ENCODE data around the gene PEX26.
"Not testable (repeated sequence)": the region's sequence is repeated elsewhere in the genome, so short reads cannot be mapped to it uniquely, and the experiment has no call there.

PEX26 gene

GRCh38 chr22:18048041-18048440 lies 29.7 kb upstream of the PEX26 start:
- H3K4me3 ChIP-seq (ENCODE audit: low read length) = no peak overlapping the region
- no peak for DNase-seq (ENCODE audit: low read depth)
- TF ChIP-seq CTCF (IDR thresholded peaks at IDR 0.05; ENCODE audit: insufficient read depth, low read depth, low read length, missing control alignments) = no peak

- no peak for TF ChIP-seq CTCF (IDR thresholded peaks at IDR 0.05; ENCODE audit: insufficient read depth, low read depth, low read length, missing control alignments)
- H3K4me3 ChIP-seq (ENCODE audit: low read length) = no peak overlapping the region
- no peak for DNase-seq (ENCODE audit: low read depth)
Observed at GRCh38 chr22:18048441-18048898, 29.3 kb upstream of the PEX26 start.

- TF ChIP-seq CTCF (IDR thresholded peaks at IDR 0.05; ENCODE audit: insufficient read depth, low read depth, low read length, missing control alignments) = no peak
- DNase-seq (ENCODE audit: low read depth) = peak; percentile 74
- H3K4me3 ChIP-seq (ENCODE audit: low read length) = no peak overlapping the region
Observed at GRCh38 chr22:18050065-18050464, 27.7 kb upstream of the PEX26 start.

GRCh38 chr22:18051113-18051512 lies 26.7 kb upstream of the PEX26 start:
- not testable (repeated sequence) for H3K4me3 ChIP-seq (ENCODE audit: low read length)
- peak; percentile 44 for DNase-seq (ENCODE audit: low read depth)

- DNase-seq (ENCODE audit: low read depth); H3K4me3 ChIP-seq (ENCODE audit: low read length): not testable (repeated sequence)
Observed at GRCh38 chr22:18053216-18053946, 24.4 kb upstream of the PEX26 start.

- no peak overlapping the region for H3K4me3 ChIP-seq (ENCODE audit: low read length)
- no peak for DNase-seq (ENCODE audit: low read depth)
- no peak for TF ChIP-seq CTCF (IDR thresholded peaks at IDR 0.05; ENCODE audit: insufficient read depth, low read depth, low read length, missing control alignments)
Observed at GRCh38 chr22:18055619-18056160, 22.1 kb upstream of the PEX26 start.

- peak; percentile 70 for DNase-seq (ENCODE audit: low read depth)
- TF ChIP-seq CTCF (IDR thresholded peaks at IDR 0.05; ENCODE audit: insufficient read depth, low read depth, low read length, missing control alignments) = no peak
- H3K4me3 ChIP-seq (ENCODE audit: low read length) = no peak overlapping the region
Observed at GRCh38 chr22:18056161-18056666, 21.6 kb upstream of the PEX26 start.

Data from epithelial cell of esophagus (primary cell).